GM10847 (cell line): ENCODE data around the gene KCNH2.

Experiments
- POLR2A ChIP-seq: IDR thresholded peaks from 2 replicates; pipeline ENCODE4 v1.6.1; 2011; ENCODE audit not compliant: insufficient read length; ENCODE audit errors: extremely low read depth

The KCNH2 gene

DNA sequence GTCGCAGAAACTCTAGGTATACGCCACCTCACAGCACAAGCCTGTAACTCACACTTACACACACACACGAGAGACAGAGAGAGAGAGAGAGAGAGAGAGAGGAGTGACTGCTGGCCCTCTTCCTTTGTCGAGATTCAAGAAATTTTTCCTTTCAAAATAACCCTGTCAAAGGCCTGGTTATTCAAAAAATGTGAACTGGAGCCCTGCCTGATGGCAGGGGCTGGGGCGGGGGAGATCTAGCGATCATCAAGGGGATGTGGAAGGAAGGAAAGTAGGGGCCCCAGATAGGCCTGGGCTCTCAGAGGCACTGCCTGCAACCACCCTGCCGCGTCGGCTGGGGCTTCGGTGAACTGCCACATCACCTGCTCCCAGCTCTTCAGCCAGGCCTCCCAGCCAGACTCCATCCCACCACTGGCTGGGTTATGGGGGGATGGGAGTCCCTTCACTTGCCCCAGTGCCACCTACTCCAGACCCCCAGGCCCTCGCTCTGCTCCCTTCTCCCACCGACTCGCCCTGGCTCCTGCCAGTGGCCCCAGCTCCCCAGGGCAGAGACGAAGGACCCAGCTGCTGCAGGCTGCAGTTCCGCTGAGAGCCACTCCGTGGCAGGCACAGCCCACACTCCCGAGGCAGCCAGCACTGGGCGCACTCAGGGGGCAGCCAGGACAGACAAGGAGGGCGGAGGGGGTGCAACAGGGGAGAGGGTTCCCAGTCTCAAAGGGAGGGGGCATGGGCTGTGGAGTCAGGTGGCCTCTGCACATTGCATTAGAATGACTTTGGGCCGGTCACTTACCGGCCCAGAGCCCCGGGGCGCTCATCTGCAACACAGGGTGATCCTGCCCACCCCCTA, 15.3 kb downstream of the KCNH2 start:
- no peak for TF ChIP-seq POLR2A

GRCh38 chr7:150962290-150962552, 15.9 kb downstream of the KCNH2 start:
- no peak for TF ChIP-seq POLR2A

DNA sequence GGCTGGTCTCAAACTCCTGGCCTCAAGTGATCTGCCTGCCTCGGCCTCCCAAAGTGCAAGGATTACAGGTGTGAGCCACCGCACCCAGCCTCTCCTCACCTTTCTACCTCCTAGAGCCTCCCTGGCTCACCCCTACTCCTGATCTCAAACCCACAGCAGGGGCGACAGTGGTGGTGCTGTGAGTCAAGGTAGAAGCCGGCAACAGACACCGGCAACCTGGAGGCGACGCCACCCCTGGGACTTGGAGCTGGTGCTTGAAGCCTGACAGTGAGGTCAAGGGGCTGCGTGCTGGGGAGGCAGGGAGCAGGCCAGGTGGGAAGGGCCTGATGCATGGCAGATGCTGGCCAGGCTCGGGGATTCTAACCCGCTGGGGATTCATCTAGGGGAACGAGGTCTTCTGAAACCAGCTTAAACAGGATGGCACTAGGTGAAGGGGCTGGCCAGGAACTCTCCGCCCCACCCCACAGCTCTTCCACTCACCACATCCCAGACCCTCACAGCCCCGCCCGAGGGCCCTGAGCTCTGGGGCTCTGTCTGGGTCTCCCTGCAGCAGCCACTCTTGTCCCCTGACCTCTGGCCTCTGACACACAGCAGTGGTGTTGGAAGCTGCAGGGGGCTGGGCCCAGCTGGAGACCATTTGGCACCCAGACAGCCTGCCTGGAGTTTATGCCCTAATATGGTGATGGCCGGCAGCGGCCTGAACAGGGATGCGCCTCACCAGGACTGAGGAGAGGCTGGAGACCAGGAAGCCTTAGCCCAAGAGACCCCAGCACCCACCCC, 16.4 kb downstream of the KCNH2 start:
- TF ChIP-seq POLR2A = no peak

GRCh38 chr7:150959739-150960734, 18.1 kb downstream of the KCNH2 start:
- no peak for TF ChIP-seq POLR2A

DNA sequence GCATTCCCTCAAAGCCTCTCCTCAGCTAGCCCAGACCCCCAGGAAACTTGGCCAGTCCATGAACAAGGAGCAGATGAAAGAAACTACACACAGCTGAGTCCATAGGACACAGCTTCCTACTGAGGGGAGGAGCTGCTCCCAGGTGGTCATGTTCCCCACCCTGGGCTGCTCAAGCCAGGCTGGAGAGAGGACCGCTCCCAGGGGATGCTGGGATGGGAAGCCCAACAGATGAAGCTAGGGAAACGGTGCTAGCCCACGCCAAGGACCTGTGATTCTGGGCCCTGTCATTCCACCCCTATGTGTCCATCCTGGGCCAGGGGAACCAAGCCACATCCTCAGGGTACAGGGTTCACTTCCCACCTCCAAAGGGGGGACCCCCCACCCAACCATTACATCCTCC, 19.0 kb downstream of the KCNH2 start:
- no peak for TF ChIP-seq POLR2A

DNA sequence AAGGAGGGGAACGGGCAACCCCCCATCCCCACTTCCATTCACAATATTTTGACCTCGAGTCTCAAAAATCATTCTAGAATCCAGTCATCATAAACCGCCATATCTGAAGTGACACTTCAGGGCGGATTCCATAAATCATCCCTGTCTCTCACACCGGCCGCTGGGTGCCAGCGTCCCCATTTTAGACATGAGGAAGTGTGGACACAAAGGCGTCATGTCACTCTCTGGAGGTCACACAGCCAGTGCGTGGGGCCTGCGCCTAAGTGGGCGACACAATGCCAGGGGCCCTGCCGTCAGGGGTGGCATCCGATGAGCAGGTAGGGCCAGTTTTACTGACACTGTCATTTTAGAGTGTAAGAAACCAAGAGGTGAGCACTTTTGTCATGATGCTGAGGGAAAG, 19.5 kb downstream of the KCNH2 start:
- TF ChIP-seq POLR2A = no peak

- TF ChIP-seq POLR2A = no peak
These were observed 20.0 kb downstream of the KCNH2 start for GRCh38 chr7:150958062-150958552.

DNA sequence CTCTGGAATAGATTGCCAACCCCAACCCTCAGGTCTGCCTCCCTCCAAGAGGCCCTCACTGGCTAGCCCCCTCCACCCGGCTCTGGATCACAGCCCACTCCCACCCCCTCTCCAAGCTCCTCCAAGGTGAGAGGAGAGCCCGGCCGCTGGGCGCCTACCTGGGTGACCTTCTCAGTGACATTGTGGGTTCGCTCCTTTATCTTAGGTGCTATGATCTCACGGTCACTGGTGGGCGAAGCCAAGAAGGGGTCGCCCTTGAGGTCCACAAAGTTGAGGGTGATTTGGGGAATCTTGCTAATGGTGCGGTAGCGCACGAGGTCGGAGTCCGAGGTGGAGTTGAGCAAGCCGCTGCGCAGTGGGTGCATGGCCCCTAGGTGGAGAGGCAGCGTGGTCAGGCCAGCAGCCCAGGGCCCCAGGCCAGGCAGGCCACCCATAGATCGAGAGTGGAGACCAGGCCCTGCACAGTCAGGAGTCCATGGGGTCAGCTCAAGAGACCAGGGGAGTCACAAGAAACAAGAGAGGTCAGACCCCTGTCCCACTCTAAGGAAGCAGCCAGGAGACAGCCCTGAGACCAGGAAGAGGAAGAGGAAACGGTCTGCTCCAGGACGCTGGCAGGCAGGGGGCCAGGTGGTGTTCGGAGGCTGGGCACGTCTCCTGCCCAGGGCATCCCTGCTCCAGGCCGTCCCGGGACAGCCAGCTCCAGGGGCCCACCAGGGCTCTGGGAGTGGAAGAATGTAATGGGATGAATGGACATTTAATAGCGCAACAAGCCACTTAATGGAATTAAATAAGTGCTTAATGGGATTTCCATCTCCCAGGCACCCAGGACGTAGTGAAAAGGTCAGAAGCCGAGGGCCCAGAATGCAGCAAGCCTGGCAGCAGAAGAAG, 20.7 kb downstream of the KCNH2 start:
- no peak for TF ChIP-seq POLR2A

DNA sequence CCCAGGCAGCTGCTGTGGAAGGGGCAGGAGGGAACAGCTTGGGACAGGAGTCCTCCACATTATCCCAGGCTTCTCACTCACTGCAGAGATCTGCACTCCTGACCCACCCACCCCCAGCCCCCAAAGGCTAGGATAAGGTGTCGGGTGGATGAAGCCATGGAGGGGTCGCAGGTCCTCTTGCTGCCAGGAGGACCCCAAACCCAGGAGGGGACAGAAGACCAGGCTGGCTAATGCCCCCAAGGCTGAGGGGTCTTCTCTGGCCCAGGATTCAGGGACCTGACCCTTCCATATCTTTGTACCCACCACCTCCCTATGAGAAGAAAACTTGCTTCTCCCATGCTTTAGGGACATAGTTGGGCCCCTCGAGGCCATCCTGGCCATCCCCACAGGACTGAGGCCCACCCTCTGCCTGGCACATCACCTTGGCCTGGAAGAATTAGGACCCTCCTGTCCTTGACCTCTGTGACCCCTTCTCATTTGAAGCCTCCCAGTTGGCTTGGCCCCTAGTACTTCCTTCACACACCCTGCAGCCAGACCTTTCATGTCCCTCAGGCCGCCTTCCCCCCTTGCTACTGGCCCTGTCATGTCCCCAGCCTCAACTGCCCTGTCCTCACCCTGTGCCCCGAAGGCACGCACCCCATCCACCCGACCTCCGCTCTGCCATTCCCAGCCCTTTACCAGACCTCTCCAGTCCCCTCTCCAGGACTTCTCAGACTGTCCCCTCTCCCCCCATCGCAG, 21.6 kb downstream of the KCNH2 start:
- no peak for TF ChIP-seq POLR2A

DNA sequence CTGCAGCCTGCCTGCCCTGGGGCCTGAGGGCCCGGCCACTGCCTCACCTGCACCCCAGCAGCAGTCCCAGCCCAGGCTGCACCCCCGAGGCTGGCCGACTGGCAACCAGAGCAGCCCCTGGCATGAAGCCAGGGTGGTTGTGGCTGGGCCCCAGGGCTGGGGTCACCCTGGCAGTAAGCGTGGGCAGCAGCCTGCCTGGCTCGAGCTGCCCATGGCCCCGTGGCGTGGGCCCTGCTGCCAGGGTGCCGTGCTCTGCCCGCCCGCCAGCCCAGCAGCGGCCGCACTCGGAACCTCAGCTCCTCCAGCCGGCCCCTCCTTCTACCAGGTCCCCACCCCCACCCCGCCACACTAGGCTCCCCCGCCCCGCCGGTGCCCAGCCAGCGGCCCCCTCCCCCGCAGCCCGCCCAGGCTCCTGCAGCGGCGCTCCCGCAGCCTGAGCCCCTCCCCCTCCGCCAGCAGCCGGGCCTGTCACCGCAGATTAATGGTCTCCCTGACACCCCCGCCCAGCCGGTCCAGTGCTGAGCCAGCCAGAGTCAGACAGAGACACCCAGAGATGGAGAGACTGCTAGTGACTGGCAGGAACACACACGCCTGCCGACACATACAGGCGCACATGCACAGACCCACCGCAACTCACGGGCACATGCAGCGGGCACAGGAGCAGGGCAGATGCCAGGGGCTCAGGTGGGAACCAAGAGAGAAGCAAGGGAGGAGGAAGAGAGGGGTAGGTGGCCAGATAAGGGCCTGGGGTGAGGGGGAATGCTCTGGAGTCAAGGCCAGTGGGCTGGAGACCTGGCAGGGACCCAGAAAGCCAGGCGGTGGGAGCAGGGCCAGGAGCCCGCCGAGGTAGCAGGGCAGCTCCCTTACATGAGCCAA, 22.4 kb downstream of the KCNH2 start:
- no peak for TF ChIP-seq POLR2A

- no peak for TF ChIP-seq POLR2A
These were observed 23.1 kb downstream of the KCNH2 start for GRCh38 chr7:150954986-150955518.

DNA sequence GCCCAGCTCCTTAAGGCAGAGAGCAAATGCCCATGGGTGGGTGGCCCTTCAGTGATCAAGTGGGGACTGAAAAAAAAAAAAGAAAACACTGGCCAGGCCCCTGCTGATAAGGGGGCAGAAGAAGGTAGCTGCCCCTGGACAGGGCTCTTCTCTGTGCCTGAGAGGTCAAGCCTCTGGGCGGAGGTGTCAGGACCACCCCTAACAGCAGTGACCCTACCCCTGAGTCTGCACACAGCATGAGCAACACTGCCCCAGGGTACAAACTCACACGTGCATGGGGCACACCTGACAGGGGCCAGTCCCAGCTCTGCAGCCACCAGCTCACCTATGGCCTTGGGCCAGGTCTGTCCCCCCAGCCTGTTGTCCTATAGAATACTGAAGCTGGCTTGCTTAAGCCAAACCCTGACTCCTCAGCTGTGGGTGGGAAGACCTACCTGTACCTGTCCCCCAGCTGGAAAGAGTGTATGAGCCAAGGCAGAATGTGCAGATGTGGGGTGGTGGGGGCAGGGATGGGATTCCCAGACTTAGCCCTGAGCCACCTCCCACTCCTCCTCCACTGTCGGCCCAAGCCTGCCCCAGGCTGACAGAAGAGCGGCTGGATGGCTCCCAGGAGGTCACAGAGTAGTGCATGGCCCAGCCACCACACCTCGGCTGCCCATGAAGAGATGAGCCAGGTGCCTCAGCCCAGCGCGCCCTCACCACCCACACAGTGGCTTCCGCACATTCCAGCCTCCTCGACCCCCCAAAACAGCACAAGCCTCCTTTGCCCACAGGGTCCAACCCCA, 23.7 kb downstream of the KCNH2 start:
- TF ChIP-seq POLR2A = no peak
